Measurements from ENCODE around the gene LPGAT1. TPM values are rescaled to one million over a fixed set of nuclear protein-coding genes. Genes with fewer than 3 reads are reported as not detected.

LPGAT1 gene
- total and polyA plus RNA-seq, 2 of the 13 experiments (the other 11 are each of a cell fraction or from before 2014, with no cell fraction given): 12.1 to 48.3 TPM

DNA sequence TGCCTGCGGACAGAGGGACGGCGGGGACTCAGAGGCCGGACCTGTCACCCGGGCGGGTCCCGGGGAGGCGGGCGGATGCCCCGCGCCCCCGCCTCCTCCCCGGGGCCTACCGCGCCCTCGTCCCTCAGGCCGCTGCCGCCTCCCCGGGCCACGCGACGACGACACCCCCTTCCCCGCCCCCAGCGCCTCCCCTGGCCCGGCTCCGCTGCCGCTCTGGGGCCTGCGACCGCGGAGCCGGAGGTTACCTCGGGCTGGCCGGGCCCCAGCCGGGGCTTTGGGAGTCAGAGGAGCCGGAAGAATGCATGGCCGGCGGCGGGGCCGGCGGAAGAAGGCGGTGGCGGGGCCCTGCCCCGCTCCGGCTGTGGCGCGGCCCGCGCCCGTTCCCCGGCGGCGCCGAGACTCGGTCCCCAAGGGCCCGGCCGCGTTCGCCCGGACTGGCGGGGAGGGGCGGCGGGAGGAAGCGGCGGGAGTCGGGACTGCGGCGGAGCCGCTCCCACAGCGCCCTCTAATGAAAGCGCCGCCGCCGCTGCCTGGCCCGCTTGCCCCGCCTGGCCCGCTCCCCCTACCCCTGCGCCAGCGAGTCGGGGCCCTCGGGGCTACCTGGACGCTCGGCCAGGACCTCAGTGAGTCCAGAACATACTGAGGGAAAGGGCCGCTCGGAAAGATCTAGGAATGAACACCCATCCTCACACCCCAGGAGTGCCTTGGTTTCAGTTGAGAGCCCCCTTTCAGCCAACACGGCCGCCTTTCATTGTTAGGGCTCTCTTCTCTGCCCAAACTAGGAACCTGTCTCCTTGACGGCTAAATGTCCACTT lies at the start of gene LPGAT1 (continued):
- TF ChIP-seq GATAD2A (CRISPR knock-in tag; IDR thresholded peaks at IDR 0.05) (no peak), RBFOX2 (IDR thresholded peaks at IDR 0.05; ENCODE audit: low read depth, low read length) (peak; percentile 77), CBX1 (IDR thresholded peaks at IDR 0.05; ENCODE audit: low read depth) (no peak), ZNF782 (CRISPR knock-in tag; IDR thresholded peaks at IDR 0.05; ENCODE audit: borderline replicate concordance) (no peak), ZNF616 (CRISPR knock-in tag; IDR thresholded peaks at IDR 0.05; ENCODE audit: low read depth) (no peak), MIXL1 (CRISPR knock-in tag; IDR thresholded peaks at IDR 0.05) (peak; percentile 31; the same call in 1 of the 2 replicates), ZNF460 (CRISPR knock-in tag; IDR thresholded peaks at IDR 0.05; ENCODE audit: borderline replicate concordance) (no peak), GTF3A (CRISPR knock-in tag; conservative IDR thresholded peaks at IDR 0.05) (no peak), RELA (CRISPR knock-in tag; IDR thresholded peaks at IDR 0.05) (no peak), ZNF577 (CRISPR knock-in tag; IDR thresholded peaks at IDR 0.05; ENCODE audit: borderline replicate concordance, low read depth) (no peak), NKX3-1 (CRISPR knock-in tag; IDR thresholded peaks at IDR 0.05) (no peak), ZNF766 (CRISPR knock-in tag; IDR thresholded peaks at IDR 0.05; ENCODE audit: borderline replicate concordance) (no peak), ZNF792 (CRISPR knock-in tag; IDR thresholded peaks at IDR 0.05) (no peak), PTBP1 (IDR thresholded peaks at IDR 0.05; ENCODE audit: low read depth, low read length, poor library complexity, severe bottlenecking) (no peak), TMF1 (CRISPR knock-in tag; IDR thresholded peaks at IDR 0.05; ENCODE audit: low read depth) (no peak), MLLT10 (CRISPR knock-in tag; IDR thresholded peaks at IDR 0.05) (no peak), SNAI1 (CRISPR knock-in tag; IDR thresholded peaks at IDR 0.05; ENCODE audit: borderline replicate concordance) (no peak), YEATS4 (CRISPR knock-in tag; IDR thresholded peaks at IDR 0.05; ENCODE audit: borderline replicate concordance) (no peak), NCOA2 (CRISPR knock-in tag; IDR thresholded peaks at IDR 0.05) (no peak), SMARCE1 (IDR thresholded peaks at IDR 0.05; ENCODE audit: borderline replicate concordance) (no peak), ZNF619 (CRISPR knock-in tag; IDR thresholded peaks at IDR 0.05) (no peak), HNRNPUL1 (IDR thresholded peaks at IDR 0.05; ENCODE audit: low read depth, low read length) (no peak), ZNF775 (CRISPR knock-in tag; IDR thresholded peaks at IDR 0.05; ENCODE audit: borderline replicate concordance) (no peak), ZNF431 (CRISPR knock-in tag; IDR thresholded peaks at IDR 0.05; ENCODE audit: borderline replicate concordance, low read depth) (no peak)
- TF ChIP-seq, protein P1, sequence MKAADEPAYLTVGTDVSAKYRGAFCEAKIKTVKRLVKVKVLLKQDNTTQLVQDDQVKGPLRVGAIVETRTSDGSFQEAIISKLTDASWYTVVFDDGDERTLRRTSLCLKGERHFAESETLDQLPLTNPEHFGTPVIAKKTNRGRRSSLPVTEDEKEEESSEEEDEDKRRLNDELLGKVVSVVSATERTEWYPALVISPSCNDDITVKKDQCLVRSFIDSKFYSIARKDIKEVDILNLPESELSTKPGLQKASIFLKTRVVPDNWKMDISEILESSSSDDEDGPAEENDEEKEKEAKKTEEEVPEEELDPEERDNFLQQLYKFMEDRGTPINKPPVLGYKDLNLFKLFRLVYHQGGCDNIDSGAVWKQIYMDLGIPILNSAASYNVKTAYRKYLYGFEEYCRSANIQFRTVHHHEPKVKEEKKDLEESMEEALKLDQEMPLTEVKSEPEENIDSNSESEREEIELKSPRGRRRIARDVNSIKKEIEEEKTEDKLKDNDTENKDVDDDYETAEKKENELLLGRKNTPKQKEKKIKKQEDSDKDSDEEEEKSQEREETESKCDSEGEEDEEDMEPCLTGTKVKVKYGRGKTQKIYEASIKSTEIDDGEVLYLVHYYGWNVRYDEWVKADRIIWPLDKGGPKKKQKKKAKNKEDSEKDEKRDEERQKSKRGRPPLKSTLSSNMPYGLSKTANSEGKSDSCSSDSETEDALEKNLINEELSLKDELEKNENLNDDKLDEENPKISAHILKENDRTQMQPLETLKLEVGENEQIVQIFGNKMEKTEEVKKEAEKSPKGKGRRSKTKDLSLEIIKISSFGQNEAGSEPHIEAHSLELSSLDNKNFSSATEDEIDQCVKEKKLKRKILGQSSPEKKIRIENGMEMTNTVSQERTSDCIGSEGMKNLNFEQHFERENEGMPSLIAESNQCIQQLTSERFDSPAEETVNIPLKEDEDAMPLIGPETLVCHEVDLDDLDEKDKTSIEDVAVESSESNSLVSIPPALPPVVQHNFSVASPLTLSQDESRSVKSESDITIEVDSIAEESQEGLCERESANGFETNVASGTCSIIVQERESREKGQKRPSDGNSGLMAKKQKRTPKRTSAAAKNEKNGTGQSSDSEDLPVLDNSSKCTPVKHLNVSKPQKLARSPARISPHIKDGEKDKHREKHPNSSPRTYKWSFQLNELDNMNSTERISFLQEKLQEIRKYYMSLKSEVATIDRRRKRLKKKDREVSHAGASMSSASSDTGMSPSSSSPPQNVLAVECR (CRISPR knock-in tag; IDR thresholded peaks at IDR 0.05; ENCODE audit: borderline replicate concordance): peak; percentile 58; the same call in 1 of the 2 replicates
- TF ChIP-seq, protein P2, sequence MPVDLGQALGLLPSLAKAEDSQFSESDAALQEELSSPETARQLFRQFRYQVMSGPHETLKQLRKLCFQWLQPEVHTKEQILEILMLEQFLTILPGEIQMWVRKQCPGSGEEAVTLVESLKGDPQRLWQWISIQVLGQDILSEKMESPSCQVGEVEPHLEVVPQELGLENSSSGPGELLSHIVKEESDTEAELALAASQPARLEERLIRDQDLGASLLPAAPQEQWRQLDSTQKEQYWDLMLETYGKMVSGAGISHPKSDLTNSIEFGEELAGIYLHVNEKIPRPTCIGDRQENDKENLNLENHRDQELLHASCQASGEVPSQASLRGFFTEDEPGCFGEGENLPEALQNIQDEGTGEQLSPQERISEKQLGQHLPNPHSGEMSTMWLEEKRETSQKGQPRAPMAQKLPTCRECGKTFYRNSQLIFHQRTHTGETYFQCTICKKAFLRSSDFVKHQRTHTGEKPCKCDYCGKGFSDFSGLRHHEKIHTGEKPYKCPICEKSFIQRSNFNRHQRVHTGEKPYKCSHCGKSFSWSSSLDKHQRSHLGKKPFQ (CRISPR knock-in tag; IDR thresholded peaks at IDR 0.05; ENCODE audit: insufficient replicate concordance): peak; percentile 45

Data from HepG2 (cell line).